Central memory CD8-positive, alpha-beta T cell (primary cell): ENCODE results near the gene CFAP54.
"Not testable (repeated sequence)": the region's sequence is repeated elsewhere in the genome, so short reads cannot be mapped to it uniquely, and the experiment has no call there.

Experiments
- ATAC-seq: fragments of 150-1000 bp; cut with Tn5 transposase; replicated peaks from 2 replicates; pipeline ENCODE4 v1.10.0; 2022; ENCODE audit warnings: mild to moderate bottlenecking, moderate FRiP score, moderate number of reproducible peaks; ENCODE audit not compliant: poor library complexity, severe bottlenecking; ENCODE audit errors: extremely low read depth
- DNase-seq, 2 donors: peaks; one replicate each; pipeline ENCODE4 v3.0.0; 2021; ENCODE audit warnings: low spot score in 2 of 2
- H3K27ac Mint-ChIP-seq: one replicate; pipeline ENCODE4 v1.8.0; 2022; ENCODE audit warnings: low read depth, mild to moderate bottlenecking, moderate library complexity, mixed read lengths
- H3K27me3 Mint-ChIP-seq: one replicate; pipeline ENCODE4 v1.8.0; 2022; ENCODE audit warnings: mixed read lengths
- H3K36me3 Mint-ChIP-seq: one replicate; pipeline ENCODE4 v1.8.0; 2022; ENCODE audit warnings: mild to moderate bottlenecking, moderate library complexity, mixed read lengths; ENCODE audit not compliant: insufficient read depth
- H3K4me1 Mint-ChIP-seq: one replicate; pipeline ENCODE4 v1.8.0; 2022; ENCODE audit warnings: mixed read lengths
- H3K4me3 Mint-ChIP-seq: one replicate; pipeline ENCODE4 v1.8.0; 2022; ENCODE audit warnings: mild to moderate bottlenecking, moderate library complexity, mixed read lengths
- H3K9me3 Mint-ChIP-seq: one replicate; pipeline ENCODE4 v1.8.0; 2022; ENCODE audit warnings: mixed read lengths

CFAP54 gene

GRCh38 chr12:96570579-96570978 is 81.2 kb downstream of the CFAP54 start:
- Mint-ChIP-seq H3K9me3 (no peaks in the 10 kb centered on the region), H3K4me1 (no peaks in the 10 kb centered on the region), H3K4me3 (no peak overlapping the region), H3K27me3 (peaks cover 37% of the 10 kb centered on the region), H3K27ac (no peak overlapping the region), H3K36me3 (no peaks in the 10 kb centered on the region)
- DNase-seq (no peak), ATAC-seq (no peak)

- ATAC-seq (no peak), DNase-seq (no peak)
- H3K27ac Mint-ChIP-seq, result no peak overlapping the region
- no peaks in the 10 kb centered on the region for H3K9me3 Mint-ChIP-seq
- H3K4me1 Mint-ChIP-seq, result no peaks in the 10 kb centered on the region
- H3K4me3 Mint-ChIP-seq, result no peak overlapping the region
- no peaks in the 10 kb centered on the region for H3K36me3 Mint-ChIP-seq
- H3K27me3 Mint-ChIP-seq, result peaks cover 30% of the 10 kb centered on the region
Measured at GRCh38 chr12:96571101-96571862, 81.9 kb downstream of the CFAP54 start.

- DNase-seq (no peak), ATAC-seq (peak; percentile 52)
- Mint-ChIP-seq H3K27me3 (no peaks in the 10 kb centered on the region), H3K36me3 (no peaks in the 10 kb centered on the region), H3K4me3 (no peak overlapping the region), H3K27ac (no peak overlapping the region), H3K9me3 (no peaks in the 10 kb centered on the region), H3K4me1 (no peaks in the 10 kb centered on the region)
Measured at GRCh38 chr12:96578526-96579125, 89.2 kb downstream of the CFAP54 start.

GRCh38 chr12:96585977-96586376 is 96.6 kb downstream of the CFAP54 start:
- Mint-ChIP-seq H3K27ac (no peak overlapping the region), H3K9me3 (no peaks in the 10 kb centered on the region), H3K4me1 (no peaks in the 10 kb centered on the region), H3K36me3 (no peaks in the 10 kb centered on the region), H3K4me3 (no peak overlapping the region), H3K27me3 (peaks cover 40% of the 10 kb centered on the region)
- ATAC-seq (no peak), DNase-seq (no peak)

GRCh38 chr12:96587691-96588090 is 98.3 kb downstream of the CFAP54 start:
- no peaks in the 10 kb centered on the region for H3K9me3 Mint-ChIP-seq
- no peak overlapping the region for H3K4me3 Mint-ChIP-seq
- no peaks in the 10 kb centered on the region for H3K36me3 Mint-ChIP-seq
- ATAC-seq (no peak), DNase-seq (no peak)
- peaks cover 47% of the 10 kb centered on the region for H3K27me3 Mint-ChIP-seq
- no peaks in the 10 kb centered on the region for H3K4me1 Mint-ChIP-seq
- no peak overlapping the region for H3K27ac Mint-ChIP-seq

GRCh38 chr12:96590970-96591369 is 101.6 kb downstream of the CFAP54 start:
- Mint-ChIP-seq H3K27ac (no peak overlapping the region), H3K27me3 (peaks cover 55% of the 10 kb centered on the region), H3K4me1 (no peaks in the 10 kb centered on the region), H3K4me3 (no peak overlapping the region), H3K36me3 (no peaks in the 10 kb centered on the region), H3K9me3 (no peaks in the 10 kb centered on the region)
- no peak for DNase-seq
- no peak for ATAC-seq

- not testable (repeated sequence) for ATAC-seq, H3K27ac Mint-ChIP-seq, DNase-seq, H3K36me3 Mint-ChIP-seq, H3K9me3 Mint-ChIP-seq, H3K4me3 Mint-ChIP-seq, H3K4me1 Mint-ChIP-seq
- peaks cover 93% of the 10 kb centered on the region for H3K27me3 Mint-ChIP-seq
Measured at GRCh38 chr12:96604374-96604773, 115.0 kb downstream of the CFAP54 start.

- ATAC-seq (no peak), DNase-seq (no peak)
- no peak overlapping the region for H3K4me3 Mint-ChIP-seq
- H3K36me3 Mint-ChIP-seq, result peaks cover 4% of the 10 kb centered on the region
- H3K4me1 Mint-ChIP-seq, result no peaks in the 10 kb centered on the region
- H3K9me3 Mint-ChIP-seq, result no peaks in the 10 kb centered on the region
- H3K27me3 Mint-ChIP-seq, result peaks cover 87% of the 10 kb centered on the region
- H3K27ac Mint-ChIP-seq, result no peak overlapping the region
Measured at GRCh38 chr12:96605684-96606083, 116.3 kb downstream of the CFAP54 start.

- H3K9me3 Mint-ChIP-seq, result no peaks in the 10 kb centered on the region
- no peak overlapping the region for H3K27ac Mint-ChIP-seq
- no peak for DNase-seq
- H3K36me3 Mint-ChIP-seq, result peaks cover 4% of the 10 kb centered on the region
- H3K27me3 Mint-ChIP-seq, result peaks cover 83% of the 10 kb centered on the region
- ATAC-seq, result no peak
- H3K4me1 Mint-ChIP-seq, result no peaks in the 10 kb centered on the region
- H3K4me3 Mint-ChIP-seq, result no peak overlapping the region
Measured at GRCh38 chr12:96606134-96606533, 116.8 kb downstream of the CFAP54 start.

GRCh38 chr12:96606644-96607043 is 117.3 kb downstream of the CFAP54 start:
- Mint-ChIP-seq H3K27ac (no peak overlapping the region), H3K9me3 (no peaks in the 10 kb centered on the region), H3K4me3 (no peak overlapping the region), H3K36me3 (peaks cover 4% of the 10 kb centered on the region), H3K27me3 (peaks cover 83% of the 10 kb centered on the region), H3K4me1 (no peaks in the 10 kb centered on the region)
- no peak for ATAC-seq
- no peak for DNase-seq

GRCh38 chr12:96617178-96617577 is 127.8 kb downstream of the CFAP54 start:
- Mint-ChIP-seq H3K4me3 (no peak overlapping the region), H3K27ac (no peak overlapping the region), H3K9me3 (no peaks in the 10 kb centered on the region), H3K36me3 (peaks cover 2% of the 10 kb centered on the region), H3K4me1 (no peaks in the 10 kb centered on the region), H3K27me3 (peaks cover 18% of the 10 kb centered on the region)
- DNase-seq (no peak), ATAC-seq (no peak)

GRCh38 chr12:96623155-96623554 is 133.8 kb downstream of the CFAP54 start:
- peaks cover 3% of the 10 kb centered on the region for H3K27me3 Mint-ChIP-seq
- DNase-seq (no peak), ATAC-seq (no peak)
- no peaks in the 10 kb centered on the region for H3K9me3 Mint-ChIP-seq
- H3K36me3 Mint-ChIP-seq, result peaks cover 2% of the 10 kb centered on the region
- H3K27ac Mint-ChIP-seq, result no peak overlapping the region
- H3K4me1 Mint-ChIP-seq, result no peaks in the 10 kb centered on the region
- no peak overlapping the region for H3K4me3 Mint-ChIP-seq

GRCh38 chr12:96623656-96624217 is 134.4 kb downstream of the CFAP54 start:
- Mint-ChIP-seq H3K27me3 (peaks cover 9% of the 10 kb centered on the region), H3K36me3 (peaks cover 2% of the 10 kb centered on the region), H3K4me1 (no peaks in the 10 kb centered on the region), H3K4me3 (no peak overlapping the region), H3K27ac (no peak overlapping the region), H3K9me3 (no peaks in the 10 kb centered on the region)
- DNase-seq (no peak), ATAC-seq (no peak)
